CD4-positive, alpha-beta T cell treated with Interleukin-10 for 1 hour (primary cell): ENCODE results near the gene GSTO2.

ENCODE experiments used
- DNase-seq: peaks from one replicate; pipeline ENCODE4 v3.0.0-alpha.2; 2020

GSTO2 gene

DNA sequence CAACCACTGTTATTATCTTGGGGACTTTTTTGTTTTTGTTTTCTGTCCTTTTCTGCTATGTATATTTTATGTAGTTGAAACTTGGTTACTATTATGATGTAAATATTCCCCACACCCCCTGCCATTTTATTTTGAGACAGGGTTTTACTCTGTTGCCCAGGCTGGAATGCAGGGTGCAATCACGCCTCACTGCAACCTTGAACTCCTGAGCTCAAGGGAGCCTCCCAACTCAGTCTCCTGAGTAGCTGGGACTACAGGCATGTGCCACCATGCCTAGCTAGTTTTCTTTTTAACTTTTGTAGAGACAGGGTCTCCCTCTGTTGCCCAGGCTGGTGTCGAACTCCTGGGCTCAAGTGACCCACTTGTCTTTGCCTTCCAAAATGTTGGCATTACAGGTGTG, 18.0 kb downstream of the GSTO2 start:
- no peak for DNase-seq

DNA sequence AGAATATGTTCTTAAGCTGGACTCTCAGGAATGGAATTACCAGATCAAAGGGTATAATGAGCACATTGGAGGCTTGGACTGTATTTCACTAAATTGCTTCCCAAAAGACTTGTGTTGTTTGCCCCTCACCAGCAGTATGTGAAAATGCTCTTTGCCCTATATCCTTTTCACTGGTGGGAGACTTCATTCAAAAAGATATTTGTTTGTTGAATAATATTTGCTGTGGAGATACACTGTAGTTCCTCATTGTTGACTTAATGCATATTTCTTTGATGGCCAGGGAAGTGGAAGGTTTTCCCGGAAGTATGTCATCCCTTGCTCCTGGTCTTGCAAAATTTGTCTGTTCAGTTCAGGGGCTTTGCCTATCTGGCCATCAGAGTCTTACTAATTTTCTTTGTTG, 19.4 kb downstream of the GSTO2 start:
- DNase-seq: no peak

DNA sequence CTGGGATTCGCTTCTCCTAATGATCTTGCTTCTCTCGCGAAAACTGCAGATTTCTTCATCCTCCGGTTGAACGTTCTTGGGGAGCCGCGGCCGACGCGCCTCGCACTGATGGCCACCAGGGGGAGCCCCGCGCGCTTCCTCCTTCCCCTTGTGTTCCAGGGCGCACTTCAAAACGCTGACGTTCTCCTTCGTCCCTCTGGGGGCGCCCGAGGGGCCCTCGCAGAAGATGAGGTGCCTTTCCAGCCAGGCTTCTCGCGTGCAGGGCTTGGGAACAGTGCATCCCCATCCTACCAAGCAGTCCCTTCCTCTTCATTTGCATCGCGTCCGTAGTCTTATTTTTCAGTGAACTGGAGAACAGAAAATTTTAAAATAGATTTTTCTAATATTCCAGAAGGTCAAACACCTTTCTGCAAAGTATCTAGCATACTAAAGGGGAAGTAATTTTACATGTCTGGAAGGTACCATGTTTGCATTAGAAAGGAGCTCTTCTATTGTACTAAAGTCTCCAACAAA, 22.5 kb downstream of the GSTO2 start:
- DNase-seq: peak; percentile 89

DNA sequence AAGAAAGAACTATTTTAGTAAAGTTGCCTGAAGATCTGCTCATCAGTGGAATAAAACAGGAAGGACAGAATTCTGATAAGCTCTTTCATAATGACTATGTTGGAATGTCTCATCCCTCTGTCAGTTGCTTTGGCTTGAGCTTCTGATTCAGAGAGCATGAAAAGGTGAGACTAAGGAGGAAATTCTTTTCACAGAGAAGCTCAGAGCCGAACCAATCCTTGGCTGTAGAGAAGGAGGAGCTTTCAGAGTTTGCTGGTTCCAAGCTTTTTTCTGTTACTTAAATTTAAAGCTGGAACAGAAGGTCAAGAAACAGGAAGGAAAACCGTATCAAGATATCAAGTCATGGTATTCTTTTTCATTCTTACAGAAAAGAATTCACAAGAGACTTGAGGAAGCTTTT, 24.0 kb downstream of the GSTO2 start:
- no peak for DNase-seq

DNA sequence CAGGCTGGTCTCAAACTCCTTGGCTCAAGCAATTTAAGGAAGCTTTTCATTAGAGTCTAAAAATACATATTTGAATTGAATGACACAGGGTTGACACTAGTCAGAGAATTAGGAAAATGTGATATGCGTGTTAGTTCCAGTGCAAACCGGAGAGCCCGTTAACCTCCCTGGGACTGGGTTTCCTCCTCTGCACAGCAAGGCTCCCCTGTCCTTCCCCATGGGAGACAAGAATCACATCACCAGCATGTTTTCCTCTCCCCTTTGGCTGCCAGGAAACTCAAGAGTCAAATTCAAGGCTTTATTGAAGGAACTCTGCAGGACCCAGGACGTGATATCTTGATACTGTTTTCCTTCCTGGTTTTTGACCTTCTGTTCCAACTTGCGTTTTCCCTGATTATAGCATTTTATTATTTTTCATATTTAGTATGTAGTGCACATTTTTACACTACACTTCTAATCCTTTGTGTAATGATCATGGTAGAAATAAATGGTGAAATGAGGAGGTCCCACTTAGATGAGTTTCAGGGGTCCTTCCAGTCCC, 24.9 kb downstream of the GSTO2 start:
- no peak for DNase-seq

DNA sequence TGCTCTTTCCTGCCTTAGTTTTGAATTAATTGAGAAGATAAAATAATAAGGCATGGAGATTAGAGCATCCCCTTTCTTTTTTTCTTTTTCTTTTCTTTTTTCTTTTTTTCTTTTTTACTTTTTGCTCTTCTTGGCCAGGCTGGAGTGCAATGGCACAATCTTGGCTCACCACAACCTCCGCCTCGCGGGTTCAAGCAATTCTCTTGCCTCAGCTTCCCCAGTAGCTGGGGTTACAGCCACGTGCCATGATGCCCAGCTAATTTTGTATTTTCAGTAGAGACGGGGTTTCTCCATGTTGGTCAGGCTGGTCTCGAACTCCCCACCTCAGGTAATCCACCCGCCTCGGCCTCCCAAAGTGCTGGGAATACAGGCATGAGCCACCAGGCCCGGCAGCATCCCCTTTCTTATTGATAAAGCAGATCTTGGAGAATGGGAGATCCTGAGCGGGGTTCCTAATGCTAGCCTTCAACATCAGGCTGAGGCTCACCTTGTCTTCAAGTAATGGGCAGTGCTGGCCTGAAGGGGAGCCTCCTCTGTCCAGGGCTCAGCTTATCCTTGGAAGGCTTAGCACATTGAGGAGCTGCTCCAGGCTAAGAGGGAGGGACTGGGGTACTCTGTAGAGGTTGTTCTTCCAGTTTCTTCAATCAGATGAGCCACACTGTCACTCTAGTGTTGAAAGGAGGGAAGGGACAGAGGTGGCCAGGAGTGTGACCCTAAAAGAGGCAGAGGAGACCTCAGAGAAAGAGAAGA, 27.9 kb downstream of the GSTO2 start:
- DNase-seq: no peak

DNA sequence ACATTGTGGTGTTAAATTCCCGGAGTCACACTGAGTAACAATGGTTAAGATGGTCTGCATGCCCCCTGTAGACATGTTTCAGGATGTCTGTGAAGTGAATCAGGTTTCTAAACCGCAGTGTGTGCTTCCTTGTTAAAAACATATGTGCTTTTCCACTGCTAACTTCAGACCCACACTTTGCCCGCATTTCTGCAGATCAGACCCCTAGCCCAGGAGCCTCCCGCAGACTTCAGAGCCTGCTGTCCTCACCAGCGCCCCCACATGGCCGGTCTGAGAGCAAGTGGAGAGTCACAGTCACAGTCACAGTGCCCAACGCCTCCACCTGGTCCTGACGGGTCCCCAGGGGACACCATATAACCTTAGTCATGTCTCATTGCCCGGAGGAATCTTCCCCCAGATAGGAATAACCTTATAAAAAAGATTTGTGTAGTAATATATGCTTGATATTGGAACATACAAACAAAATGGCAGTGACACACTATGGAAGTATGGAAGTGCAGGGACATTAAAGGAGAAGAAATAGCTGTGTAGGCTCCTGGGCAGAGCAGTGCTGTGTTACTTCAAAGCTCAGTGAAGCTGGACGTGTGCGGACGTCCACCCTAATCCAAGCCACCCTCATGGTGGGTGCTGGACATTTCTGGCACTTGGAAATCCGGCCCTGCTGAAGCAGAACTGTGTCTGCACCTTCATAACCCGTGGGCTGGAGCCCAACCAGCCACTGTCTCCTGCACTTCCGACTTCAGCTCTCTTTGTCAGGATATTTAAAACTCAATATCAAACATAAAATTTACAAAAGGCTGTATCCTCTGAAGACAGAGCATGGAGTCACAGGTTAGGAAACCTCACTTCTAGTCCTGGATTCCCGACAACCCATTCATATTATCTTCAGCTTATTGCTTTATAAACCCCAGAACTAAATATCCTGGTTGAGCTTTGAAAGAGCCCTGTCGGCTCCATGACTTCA, 29.0 kb downstream of the GSTO2 start:
- peak; percentile 17 for DNase-seq

DNA sequence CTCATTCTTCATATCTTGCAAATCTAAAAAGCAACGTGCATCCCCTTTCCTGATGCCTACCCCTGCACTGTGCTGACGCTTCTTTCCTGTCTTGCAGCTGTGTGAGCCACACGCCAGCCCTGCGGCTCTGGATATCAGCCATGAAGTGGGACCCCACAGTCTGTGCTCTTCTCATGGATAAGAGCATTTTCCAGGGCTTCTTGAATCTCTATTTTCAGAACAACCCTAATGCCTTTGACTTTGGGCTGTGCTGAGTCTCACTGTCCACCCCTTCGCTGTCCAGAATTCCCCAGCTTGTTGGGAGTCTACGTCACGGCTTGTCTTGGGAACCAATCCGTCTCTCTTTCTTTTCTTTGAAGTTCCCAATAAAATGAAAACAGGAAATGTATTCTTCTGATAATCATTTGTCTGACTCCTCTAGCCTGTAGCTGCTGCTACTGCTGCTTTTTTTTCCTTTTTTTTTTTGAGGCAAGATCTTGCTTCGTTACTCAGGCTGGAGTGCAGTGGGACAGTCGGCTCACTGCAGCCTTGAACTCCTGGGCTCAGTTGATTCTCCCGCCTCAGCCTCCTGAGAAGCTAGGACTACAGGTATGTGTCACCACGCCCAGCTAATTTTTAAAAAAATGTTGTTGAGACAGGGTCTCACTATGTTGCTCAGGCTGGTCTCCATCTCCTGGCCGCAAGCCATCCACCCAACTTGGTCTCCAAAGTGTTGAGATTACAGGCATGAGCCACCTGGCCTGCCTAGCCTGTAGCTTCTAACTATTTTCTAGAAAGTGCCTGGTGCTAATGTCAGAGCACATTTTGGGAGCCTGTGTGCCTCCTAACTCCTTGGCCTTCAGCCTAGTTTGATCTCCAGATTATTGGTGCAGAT, 30.3 kb downstream of the GSTO2 start:
- no peak for DNase-seq

DNA sequence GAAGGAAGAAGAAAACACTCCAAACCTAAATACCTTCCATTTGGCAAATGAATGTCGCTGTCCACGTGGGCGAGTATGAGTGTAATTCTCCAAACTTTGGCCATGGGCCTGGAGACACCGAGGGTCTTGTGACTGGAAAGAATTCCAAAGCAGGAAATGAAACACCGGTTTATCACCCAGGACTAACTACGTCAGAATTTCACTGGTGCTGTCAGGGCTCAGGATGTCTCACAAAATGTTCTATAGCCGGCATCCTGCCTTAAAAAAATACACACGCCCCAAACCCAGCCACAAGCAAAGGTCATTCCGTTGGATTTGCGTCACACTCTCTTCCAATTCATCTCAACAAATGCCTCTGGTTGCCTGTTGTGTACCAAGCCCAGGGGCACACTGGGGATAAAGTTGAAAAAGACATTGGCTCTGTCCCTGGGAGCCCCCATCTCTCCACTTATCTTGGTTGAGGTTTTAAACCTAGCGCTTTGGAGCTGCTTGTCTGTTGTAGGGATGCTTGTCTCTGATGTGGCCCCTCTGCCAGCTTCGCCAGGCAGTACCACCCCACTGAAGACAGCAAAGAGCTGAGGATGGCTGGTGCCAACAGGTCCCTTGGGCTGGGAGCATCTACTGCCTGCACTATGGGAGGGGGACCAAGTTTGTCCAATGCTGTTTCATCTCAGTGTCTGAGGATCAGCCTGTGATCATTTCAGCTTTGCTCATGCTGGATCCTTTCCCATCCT, 31.2 kb downstream of the GSTO2 start:
- DNase-seq: no peak

DNA sequence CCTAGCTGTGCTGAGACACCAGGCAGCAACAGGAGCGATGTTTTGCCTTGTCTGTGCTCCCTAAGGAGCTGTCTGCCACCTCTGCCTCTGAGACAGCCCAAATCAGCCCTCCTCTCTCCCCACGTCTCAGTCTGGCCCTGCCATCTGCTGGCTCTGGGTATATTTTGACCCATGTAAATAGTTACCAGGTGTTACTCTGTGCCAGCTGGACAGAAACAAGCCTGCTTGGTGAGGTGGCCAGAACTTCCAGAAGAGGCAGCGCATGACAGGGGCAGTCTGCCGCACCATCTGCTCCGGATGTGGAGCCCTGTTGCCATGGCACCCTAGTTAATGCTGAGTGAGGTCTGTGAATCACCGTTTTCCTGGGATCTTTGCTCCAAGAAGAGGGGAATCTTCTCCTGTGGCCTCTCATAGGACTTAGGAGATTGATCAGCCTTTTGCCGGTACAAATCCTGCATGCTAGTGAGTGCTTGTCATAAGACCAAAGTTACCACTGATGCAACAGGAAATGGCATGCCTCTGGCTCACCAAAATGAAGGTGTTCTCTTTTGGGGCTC, 31.8 kb downstream of the GSTO2 start:
- DNase-seq: no peak

DNA sequence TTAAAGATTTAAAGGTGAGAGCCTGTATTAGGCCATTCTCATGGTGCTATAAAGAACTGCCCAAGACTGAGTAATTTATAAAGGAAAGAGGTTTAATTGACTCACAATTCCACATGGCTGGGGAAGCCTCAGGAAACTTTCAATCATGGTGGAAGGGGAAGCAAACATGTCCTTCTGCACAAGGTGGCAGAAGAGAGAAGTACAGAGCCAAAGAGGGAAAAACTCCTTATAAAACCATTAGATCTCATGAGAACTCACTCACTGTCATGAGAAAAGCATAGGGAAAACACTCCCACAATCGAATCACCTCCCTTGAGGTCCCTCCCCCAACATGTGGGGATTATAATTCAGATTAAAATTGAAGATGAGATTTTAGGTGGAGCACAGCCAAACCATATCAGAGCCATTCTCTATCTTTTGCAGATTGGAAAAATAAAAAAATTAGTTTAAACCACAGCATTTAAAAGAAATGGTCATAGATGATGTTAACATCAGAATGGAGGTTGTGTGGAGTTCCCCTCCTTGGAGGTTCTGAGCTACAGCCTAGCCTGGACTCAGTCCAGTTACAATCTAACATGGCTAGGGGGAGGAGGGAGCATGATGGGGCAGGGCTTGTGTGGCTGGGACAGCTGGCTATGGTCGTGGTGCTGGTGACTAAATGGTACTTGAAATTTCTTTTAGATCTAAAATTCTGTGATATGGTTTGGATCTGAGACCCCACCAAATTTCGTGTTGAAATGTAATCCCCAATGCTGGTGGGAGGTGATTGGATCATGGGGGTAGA, 33.1 kb downstream of the GSTO2 start:
- no peak for DNase-seq

DNA sequence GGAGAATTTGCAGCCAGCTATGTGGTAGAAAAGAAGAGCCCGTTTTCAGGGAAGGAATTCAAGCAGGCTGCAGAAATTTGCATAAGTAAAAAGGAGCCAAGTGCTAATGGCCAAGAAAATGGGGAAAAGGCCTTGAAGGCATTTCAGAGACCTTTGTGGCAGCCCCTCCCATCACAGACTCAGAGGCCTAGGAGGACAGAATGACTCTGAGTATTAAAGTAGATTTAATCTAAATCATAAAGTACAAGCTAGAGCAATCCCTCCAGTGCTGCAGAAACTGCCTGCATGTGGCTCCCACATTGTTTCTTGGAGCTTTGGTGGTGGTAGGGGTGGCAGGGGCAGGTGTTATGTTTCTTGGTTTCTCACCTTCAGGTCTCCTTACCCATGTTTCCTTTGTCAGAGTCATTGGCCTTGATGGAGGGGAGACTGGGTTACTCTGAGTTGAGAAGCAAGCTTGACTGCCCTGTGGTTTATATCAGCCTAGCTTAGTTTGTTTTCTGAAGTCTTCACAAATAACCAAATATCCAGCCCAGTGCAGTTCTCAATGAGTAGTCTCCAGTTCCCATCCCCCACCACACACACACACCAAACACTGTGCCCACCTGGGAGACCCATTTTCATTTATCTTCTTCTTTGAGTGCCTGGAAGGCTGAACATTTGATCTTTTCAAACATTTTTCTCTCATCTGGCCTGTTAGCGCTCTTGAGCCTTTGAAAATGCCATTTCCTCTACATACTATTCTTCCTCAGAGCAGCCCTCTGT, 34.8 kb downstream of the GSTO2 start:
- DNase-seq: peak; percentile 39

DNA sequence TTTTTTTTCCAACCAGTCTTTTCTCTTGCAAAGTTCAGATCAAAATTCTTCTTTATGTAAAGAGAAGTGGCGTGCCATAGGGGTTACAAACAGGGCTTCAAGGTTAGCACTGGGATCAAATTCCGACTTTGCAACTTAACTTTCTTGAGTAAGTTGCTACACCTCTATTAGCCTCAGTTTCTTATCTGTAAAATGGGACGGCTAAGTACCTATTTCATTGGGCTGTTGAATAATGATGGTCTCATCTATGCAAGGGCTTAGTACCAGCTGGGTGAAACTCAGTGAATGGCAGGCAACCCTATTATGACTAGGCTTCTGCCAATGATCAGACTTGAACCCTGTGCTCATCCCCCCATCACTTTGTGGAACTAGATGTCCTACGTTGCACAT, 35.4 kb downstream of the GSTO2 start:
- DNase-seq: no peak

DNA sequence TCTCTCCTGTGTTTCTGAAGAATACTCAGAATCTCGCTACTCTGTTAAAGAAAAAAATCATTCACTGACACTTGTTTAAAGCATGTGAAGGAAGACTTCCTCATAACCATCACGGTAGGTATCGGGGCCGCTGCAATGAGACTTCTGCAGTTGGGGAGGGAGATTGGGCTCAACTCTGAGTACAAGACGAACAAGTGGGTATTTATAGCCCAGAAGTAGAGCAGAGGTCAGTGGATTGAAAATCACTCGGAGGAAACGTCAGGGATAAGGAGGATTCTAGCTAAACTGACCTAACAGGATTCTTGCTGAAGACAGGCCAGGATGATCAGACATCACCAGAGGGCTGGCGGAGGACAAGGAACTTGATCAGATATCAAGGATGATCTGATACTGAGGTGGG, 35.9 kb downstream of the GSTO2 start:
- no peak for DNase-seq

DNA sequence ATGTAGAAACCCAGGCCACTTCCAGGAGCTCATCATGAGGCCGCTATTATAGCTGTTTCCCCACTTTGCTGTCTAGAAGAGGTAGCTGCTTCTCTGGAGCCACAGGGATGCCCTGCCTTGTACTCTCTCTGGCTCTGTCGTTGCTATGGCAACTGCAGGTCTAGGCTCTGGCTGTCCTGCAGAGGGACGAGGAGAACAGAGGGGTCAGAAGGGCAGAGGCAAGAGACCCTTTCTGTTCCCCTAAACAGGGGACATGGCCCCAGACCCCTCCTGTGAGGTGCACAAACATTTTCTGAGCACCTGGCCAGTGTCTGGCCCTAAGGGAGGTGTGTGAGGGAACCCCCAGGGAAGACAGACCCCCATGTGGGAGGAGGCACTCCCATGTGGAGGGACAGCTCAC, 37.9 kb downstream of the GSTO2 start:
- DNase-seq: no peak

DNA sequence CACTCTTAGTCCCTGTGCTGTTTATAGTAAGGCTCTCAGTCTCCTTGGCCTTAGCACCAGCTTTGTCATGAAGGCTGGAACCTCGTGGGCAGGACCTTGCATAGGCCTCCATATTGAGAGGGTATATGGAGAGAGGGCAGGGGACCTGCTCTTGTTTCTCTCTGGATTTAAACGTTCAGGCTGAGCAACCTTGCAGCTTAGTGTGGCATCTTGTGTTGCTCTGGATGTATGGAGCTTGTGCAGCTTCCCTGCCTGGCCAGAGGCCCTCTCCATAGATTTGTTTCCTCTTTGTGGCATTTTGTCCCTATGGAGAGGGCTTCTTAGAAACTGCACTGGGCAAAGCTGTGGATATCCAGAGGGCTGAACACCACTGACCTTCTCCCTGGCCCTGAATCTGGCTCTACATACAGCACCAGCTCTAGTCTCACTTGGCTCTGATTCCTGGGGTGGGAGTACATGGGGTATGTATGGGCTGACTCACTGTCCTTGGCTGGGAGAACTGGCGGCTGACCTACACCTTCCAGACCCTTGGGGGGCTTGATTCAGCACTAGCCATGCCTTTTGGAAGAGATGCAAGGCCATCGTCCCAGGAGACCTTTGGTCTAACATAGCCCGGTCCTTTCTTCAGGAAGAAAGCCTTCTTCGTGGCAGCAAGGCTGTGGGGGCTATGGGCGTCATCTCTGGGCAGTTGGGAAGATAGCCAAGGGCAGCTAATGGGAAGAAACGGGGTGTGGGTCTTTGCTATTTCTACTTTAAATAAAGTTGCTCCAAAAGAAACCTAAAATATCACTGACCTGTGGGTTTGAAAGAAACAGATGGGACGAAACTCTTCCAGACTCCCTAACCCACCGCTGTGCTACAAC, 38.8 kb downstream of the GSTO2 start:
- DNase-seq: no peak

DNA sequence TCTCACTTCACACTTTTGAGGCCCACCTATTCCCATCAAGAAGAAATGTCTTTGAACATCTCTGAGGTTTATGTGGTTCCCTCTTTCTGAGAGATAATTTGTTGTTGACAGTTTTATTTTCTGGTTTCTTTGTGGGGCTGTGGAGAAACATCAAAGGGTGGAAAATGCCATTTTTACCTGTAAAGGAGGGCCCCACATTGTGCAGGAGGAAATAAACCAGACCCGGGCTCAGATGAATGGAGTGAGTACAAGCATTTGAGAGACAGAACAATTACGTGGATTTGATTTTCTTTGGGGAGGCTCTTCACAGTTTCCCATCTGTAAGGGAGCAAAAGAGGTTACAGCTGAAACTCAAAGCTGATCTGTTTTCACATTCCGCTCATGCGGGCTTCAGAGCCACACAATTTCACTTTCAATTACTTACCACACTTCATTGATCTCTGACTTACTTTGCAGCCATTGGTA, 39.5 kb downstream of the GSTO2 start:
- DNase-seq: peak; percentile 43
